ENCODE data around the gene LIPT2.

DNA sequence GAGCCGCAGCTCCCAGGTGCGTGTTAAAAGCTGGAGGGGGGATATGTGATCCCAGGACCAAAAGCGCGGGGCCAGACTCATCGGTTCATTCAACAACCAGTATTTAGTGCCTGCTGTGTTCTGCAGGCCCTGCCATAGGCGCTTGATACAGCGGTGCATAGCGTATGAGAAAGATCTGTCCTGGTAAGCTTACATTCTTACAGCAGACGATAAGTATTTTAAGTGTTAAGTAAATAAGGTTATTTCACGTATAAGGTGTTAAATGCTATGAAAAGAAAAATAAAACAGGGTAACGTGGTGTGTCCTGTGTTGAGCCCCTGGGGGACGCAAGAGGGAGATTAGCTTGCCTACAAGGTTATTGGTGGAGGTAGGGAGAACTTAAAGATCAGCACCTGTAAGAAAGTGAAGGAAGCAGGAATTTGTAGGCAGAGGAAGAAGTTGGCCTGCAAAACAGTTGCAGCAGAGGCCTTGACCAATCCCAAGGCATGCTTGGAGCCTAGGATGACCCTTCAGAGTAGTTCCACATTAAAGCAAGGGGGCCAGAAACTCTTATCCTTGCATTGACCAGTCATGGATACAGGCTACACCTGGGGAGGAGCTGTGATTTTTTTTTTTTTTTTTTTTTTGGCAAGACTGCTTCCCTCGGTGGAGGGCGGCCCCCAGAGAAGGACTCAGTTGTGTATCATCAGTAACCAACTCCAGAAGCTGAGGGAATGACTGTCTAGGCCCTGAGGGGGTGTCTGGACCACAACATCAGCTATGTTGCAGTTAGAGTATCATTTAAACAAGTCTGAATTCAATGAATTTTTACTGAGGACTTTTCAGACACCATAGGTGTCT is 487 bp upstream of the LIPT2 start:
- TF ChIP-seq CTCF (IDR thresholded peaks at IDR 0.05) (no peak), POLR2A (IDR thresholded peaks at IDR 0.05) (no peak)
